Fibroblast of lung (primary cell): Measurements from ENCODE around the gene CIAO3.

Source experiments
- EZH2 ChIP-seq: IDR thresholded peaks from 2 replicates; pipeline ENCODE4 v1.5.1; 2012; ENCODE audit warnings: low read length, control low read depth, mild to moderate bottlenecking; ENCODE audit errors: missing control alignments
- TF ChIP-seq, protein P1 (sequence below), 2 donors: IDR thresholded peaks in 1 of 2; conservative IDR thresholded peaks in 1 of 2; 1 replicate in 1 of 2; 2 replicates in 1 of 2; pipeline ENCODE4 v1.5.1; 2011 to 2012; ENCODE audit warnings: low read length in 2 of 2, control low read depth in 1 of 2, inconsistent platforms in 1 of 2, low read depth in 1 of 2, mild to moderate bottlenecking in 1 of 2

DNA sequence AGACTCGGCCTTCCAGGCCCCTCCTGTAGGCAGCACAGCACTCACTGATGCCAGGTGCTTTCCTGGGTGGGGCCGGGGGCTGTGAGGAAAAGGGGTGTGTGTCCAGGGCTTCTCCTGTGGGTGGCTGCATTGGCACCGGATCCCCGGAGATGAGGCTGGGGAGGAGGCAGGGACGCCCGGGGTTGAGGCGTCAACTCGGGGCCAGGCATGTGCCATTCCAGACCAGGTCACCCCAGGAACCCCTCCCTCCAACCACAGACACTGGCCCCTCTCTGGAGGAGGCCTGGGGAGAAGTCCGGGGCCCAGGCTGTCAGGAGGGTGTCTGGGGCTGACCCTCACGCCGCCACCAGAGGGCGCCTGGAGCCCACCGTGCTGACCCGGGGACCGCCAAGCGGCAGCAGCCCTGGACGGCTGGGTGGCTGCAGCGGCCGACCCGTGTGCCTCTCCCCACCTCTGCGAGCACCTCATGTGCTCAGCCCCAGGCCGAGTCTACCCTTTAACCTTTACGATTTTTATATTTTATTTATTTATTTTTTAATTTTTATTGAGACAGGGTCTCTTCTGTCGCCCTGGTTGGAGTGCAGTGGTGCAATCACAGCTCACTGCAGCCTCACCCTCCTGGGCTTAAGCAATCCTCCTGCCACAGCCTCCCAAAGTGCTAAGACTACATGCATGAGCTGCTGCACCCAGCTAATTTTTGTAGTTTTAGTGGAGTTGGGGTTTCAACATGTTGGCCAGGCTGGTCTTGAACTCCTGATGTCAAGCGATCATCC lies 29.1 kb downstream of the CIAO3 start:
- TF ChIP-seq, protein P1, sequence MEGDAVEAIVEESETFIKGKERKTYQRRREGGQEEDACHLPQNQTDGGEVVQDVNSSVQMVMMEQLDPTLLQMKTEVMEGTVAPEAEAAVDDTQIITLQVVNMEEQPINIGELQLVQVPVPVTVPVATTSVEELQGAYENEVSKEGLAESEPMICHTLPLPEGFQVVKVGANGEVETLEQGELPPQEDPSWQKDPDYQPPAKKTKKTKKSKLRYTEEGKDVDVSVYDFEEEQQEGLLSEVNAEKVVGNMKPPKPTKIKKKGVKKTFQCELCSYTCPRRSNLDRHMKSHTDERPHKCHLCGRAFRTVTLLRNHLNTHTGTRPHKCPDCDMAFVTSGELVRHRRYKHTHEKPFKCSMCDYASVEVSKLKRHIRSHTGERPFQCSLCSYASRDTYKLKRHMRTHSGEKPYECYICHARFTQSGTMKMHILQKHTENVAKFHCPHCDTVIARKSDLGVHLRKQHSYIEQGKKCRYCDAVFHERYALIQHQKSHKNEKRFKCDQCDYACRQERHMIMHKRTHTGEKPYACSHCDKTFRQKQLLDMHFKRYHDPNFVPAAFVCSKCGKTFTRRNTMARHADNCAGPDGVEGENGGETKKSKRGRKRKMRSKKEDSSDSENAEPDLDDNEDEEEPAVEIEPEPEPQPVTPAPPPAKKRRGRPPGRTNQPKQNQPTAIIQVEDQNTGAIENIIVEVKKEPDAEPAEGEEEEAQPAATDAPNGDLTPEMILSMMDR (conservative IDR thresholded peaks at IDR 0.05 in 1 of 2, IDR thresholded peaks at IDR 0.05 in 1 of 2; ENCODE audit: low read depth in 1 of 2, low read length in 2 of 2) = peak; percentile 78 to 82
- TF ChIP-seq EZH2 = no peak
